ENCODE results near the gene EAPP. TPM values are rescaled to one million over a fixed set of nuclear protein-coding genes. Genes with fewer than 3 reads are reported as not detected.

The EAPP gene
- total RNA-seq, 8 experiments from 2014 or later, result 43.5 to 68.3 (median 50.3) TPM

Other genes starting within 250 kb of the EAPP start
- gene SPTSSA, start 77.5 kb downstream of the EAPP start, total RNA-seq, result 10 to 100 TPM in 7 of 8 experiments, 1 to 10 TPM in 1; 9.5 to 26.1 (median 18.0) TPM
- gene SNX6, start 90.4 kb upstream of the EAPP start, total RNA-seq, result 10 to 100 TPM; 57.2 to 81.5 (median 78.6) TPM
- gene CFL2, start 174.9 kb upstream of the EAPP start, total RNA-seq, result 10 to 100 TPM; 18.5 to 63.4 (median 42.7) TPM